AG04450 (cell line): ENCODE results near the gene RAD51C. TPM values are rescaled to one million over a fixed set of nuclear protein-coding genes. Genes with fewer than 3 reads are reported as not detected.

Source experiments
- CTCF ChIA-PET: fragments of 300-600, 350-600 bp; formaldehyde crosslinking; extraction: SDS; loops from one replicate; lab custom pipeline; 2022; ENCODE audit warnings: antibody characterized with exemption, inconsistent platforms; lab: Charles Lee
- POLR2A ChIA-PET: fragments of 350-600 bp; formaldehyde crosslinking; extraction: SDS; loops from one replicate; lab custom pipeline; 2021; ENCODE audit warnings: antibody characterized with exemption, inconsistent platforms; lab: Yijun Ruan, JAX
- DNase-seq: peaks from one replicate; pipeline ENCODE4 v3.0.0-alpha.2; 2011; ENCODE audit warnings: low read depth, low spot score
- H3K27ac ChIP-seq: one replicate; pipeline ENCODE4 v1.5.1; 2012; ENCODE audit warnings: low read depth, low read length, control low read depth
- H3K27me3 ChIP-seq: one replicate; pipeline ENCODE4 v1.6.0; 2012; ENCODE audit warnings: low read length; ENCODE audit not compliant: control insufficient read depth, insufficient read depth
- H3K4me3 ChIP-seq: 2 replicates; pipeline ENCODE4 v1.5.1; 2011; ENCODE audit warnings: mild to moderate bottlenecking, low read depth, low read length, control low read depth
- H3K9me3 ChIP-seq: 2 replicates; pipeline ENCODE4 v1.5.1; 2012; ENCODE audit warnings: low read length; ENCODE audit not compliant: control insufficient read depth, insufficient read depth
- CTCF ChIP-seq: IDR thresholded peaks from 2 replicates; pipeline ENCODE4 v1.5.1; 2011; ENCODE audit warnings: low read depth, low read length, control low read depth, inconsistent platforms
- polyA plus RNA-seq: library from polyadenylated mRNA; depleted of rRNA; stranded (reverse); fragments of >200 nt; gene quantifications from 2 replicates; pipeline ENCODE4 v1.2.3, GENCODE V29; 2011

The RAD51C gene
- polyA plus RNA-seq, 1 experiment = 36.1 TPM

- H3K27me3 ChIP-seq = no peaks in the 10 kb centered on the region
- CTCF ChIA-PET = interaction anchor here (1.2 to 5.4 kb wide), 2 partner anchors 19 to 173 kb away, joined by 6 to 21 read pairs; no protein-coding TSS in a partner anchor
- POLR2A ChIA-PET = interaction anchor here (1.1 to 1.8 kb wide), 2 partner anchors 54 to 60 kb away, joined by 3 to 20 read pairs; no protein-coding TSS in a partner anchor
- TF ChIP-seq CTCF = no peak
- H3K9me3 ChIP-seq = peaks cover 5% of the 10 kb centered on the region
- peak within 1 kb of the TSS; percentile 88 for H3K27ac ChIP-seq
- no peak for DNase-seq
- peak within 1 kb of the TSS; percentile 83 for H3K4me3 ChIP-seq
Measured at GRCh38 chr17:58691701-58692238, 632 bp upstream of the RAD51C start, which contains the start of gene TEX14. Gene TEX14 (minus strand): TSS chr17:58692045. CDS start chr17:58652001, 40,044 bp downstream.

- Histone ChIP-seq H3K27ac (no peak overlapping the region), H3K4me3 (peak overlapping the region; percentile 83), H3K9me3 (peaks cover 5% of the 10 kb centered on the region), H3K27me3 (no peaks in the 10 kb centered on the region)
- ChIA-PET CTCF (interaction anchor here (1.1 to 5.4 kb wide), 3 partner anchors 18 to 174 kb away, joined by 3 to 21 read pairs (median 6); no protein-coding TSS in a partner anchor), POLR2A (interaction anchor here (0.8 to 1.8 kb wide), 2 partner anchors 62 to 686 kb away, joined by 3 to 20 read pairs; partner anchors contain the start of gene SRSF1)
- TF ChIP-seq CTCF = no peak
- no peak for DNase-seq
Measured at GRCh38 chr17:58693208-58693607, 806 bp downstream of the RAD51C start.

- no peak for DNase-seq
- TF ChIP-seq CTCF = no peak
- ChIA-PET POLR2A (no interaction called here), CTCF (interaction anchor here (1.1 to 5.4 kb wide), 2 partner anchors 17 to 23 kb away, joined by 3 to 21 read pairs; no protein-coding TSS in a partner anchor)
- Histone ChIP-seq H3K9me3 (peaks cover 5% of the 10 kb centered on the region), H3K4me3 (no peak overlapping the region), H3K27me3 (no peaks in the 10 kb centered on the region), H3K27ac (no peak overlapping the region)
Measured at GRCh38 chr17:58693751-58694150, 1.3 kb downstream of the RAD51C start.

- Histone ChIP-seq H3K27me3 (no peaks in the 10 kb centered on the region), H3K27ac (no peak overlapping the region), H3K4me3 (no peak overlapping the region), H3K9me3 (peaks cover 5% of the 10 kb centered on the region)
- ChIA-PET POLR2A (no interaction called here), CTCF (interaction anchor here (5.4 kb wide), 1 partner anchor 16 kb away, joined by 21 read pairs; no protein-coding TSS in a partner anchor)
- TF ChIP-seq CTCF = no peak
- no peak for DNase-seq
Measured at GRCh38 chr17:58694302-58694701, 1.9 kb downstream of the RAD51C start.

GRCh38 chr17:58694826-58695225 is 2.4 kb downstream of the RAD51C start:
- Histone ChIP-seq H3K4me3 (no peak overlapping the region), H3K27ac (no peak overlapping the region), H3K27me3 (no peaks in the 10 kb centered on the region), H3K9me3 (peaks cover 5% of the 10 kb centered on the region)
- no peak for TF ChIP-seq CTCF
- POLR2A ChIA-PET = no interaction called here
- DNase-seq = no peak
- CTCF ChIA-PET = interaction anchor here (1.6 to 5.4 kb wide), 2 partner anchors 16 to 176 kb away, joined by 5 to 21 read pairs; no protein-coding TSS in a partner anchor
